ENCODE measurements around the gene SNAPIN. TPM values are rescaled to one million over a fixed set of nuclear protein-coding genes. Genes with fewer than 3 reads are reported as not detected.

The SNAPIN gene
- total and polyA plus RNA-seq, 4 donors: 26.3 to 38.1 (median 33.6) TPM

DNA sequence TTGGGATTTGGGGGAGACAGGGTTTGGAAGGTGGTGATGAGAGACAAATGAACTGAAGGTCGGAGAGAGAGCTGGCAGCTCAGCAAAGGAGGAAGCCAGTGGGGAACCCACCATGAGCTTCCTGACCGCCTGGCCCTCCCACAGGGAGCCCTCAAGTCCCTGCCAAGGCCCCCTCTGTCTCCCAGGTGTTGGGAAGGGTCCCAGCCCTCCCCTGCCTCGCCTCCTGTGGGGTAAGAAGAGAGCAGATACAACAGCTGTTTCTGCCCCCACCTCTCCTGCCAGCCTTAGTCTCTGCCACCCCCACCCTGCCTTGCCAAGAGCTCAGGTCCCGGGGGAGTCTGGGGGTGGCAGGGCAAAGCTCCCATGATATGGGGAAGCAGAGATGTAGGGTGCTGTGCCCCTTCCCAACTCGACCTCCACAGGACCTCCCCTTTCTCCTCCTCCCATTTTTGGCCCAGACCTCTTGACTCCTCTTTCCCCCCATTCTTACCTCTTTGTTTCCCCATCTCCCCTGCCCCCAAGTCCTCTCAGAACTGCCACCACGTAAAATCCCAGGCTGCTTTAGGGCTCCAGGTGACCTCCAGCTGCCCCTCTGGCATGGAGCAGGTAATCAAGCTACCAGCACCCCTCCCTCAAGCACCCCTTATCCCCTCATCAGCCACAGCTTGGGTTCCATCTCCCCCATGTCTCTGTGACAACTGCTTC lies 29.7 kb upstream of the SNAPIN start:
- Histone ChIP-seq H3K9ac (ENCODE audit: insufficient read depth in 1 of 2, low read length in 2 of 2) (no peak overlapping the region), H3K27me3 (ENCODE audit: control insufficient read depth in 3 of 3, insufficient read depth in 3 of 3, low read length in 2 of 3) (no peaks in the 10 kb centered on the region), H3K36me3 (ENCODE audit: control insufficient read depth in 4 of 4, insufficient read depth in 4 of 4, low read length in 4 of 4) (peaks cover 0 to 4% (median 1%) of the 10 kb centered on the region in 4 donors), H3K4me3 (no peak overlapping the region), H3K9me3 (ENCODE audit: control insufficient read depth in 4 of 4, insufficient read depth in 3 of 4, low read length in 3 of 4) (no peaks in the 10 kb centered on the region), H3K27ac (ENCODE audit: low read depth in 1 of 2, low read length in 1 of 2) (peak overlapping the region in 1 of 2 donors; percentile 21), H3K4me1 (ENCODE audit: control insufficient read depth in 5 of 5, insufficient read depth in 5 of 5, low read length in 5 of 5) (peaks cover 9 to 33% (median 21%) of the 10 kb centered on the region in 5 donors)
- DNase-seq: no peak
- TF ChIP-seq, protein P1, sequence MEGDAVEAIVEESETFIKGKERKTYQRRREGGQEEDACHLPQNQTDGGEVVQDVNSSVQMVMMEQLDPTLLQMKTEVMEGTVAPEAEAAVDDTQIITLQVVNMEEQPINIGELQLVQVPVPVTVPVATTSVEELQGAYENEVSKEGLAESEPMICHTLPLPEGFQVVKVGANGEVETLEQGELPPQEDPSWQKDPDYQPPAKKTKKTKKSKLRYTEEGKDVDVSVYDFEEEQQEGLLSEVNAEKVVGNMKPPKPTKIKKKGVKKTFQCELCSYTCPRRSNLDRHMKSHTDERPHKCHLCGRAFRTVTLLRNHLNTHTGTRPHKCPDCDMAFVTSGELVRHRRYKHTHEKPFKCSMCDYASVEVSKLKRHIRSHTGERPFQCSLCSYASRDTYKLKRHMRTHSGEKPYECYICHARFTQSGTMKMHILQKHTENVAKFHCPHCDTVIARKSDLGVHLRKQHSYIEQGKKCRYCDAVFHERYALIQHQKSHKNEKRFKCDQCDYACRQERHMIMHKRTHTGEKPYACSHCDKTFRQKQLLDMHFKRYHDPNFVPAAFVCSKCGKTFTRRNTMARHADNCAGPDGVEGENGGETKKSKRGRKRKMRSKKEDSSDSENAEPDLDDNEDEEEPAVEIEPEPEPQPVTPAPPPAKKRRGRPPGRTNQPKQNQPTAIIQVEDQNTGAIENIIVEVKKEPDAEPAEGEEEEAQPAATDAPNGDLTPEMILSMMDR (IDR thresholded peaks at IDR 0.05; ENCODE audit: control extremely low read depth, extremely low read depth): no peak
- no peak for ATAC-seq (ENCODE audit: insufficient read depth, low FRiP score)
- 75 to 77% methylated on average over 6 of the region's 6 CpGs for WGBS, 2 donors

DNA sequence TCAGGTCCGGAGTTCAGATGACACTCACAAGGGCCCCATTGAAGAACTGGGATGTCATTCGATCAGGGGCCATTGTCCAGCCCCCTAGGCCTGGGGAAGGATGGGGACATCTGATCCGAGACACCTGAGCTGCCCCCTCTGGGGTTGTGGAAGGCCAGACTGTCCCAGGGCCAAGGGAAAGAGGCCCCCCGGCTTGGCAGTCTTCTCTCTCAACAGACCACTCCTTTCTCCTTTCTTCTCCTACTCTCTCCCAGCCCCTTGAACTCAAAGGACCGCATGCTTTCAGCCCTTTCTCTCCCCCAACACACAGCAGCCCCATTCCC lies 29.2 kb upstream of the SNAPIN start:
- H3K4me3 ChIP-seq: no peak overlapping the region
- H3K27me3 ChIP-seq (ENCODE audit: control insufficient read depth in 3 of 3, insufficient read depth in 3 of 3, low read length in 2 of 3): no peaks in the 10 kb centered on the region
- ATAC-seq (ENCODE audit: insufficient read depth, low FRiP score) (no peak), DNase-seq (no peak)
- H3K9me3 ChIP-seq (ENCODE audit: control insufficient read depth in 4 of 4, insufficient read depth in 3 of 4, low read length in 3 of 4): no peaks in the 10 kb centered on the region
- TF ChIP-seq, protein P1 (IDR thresholded peaks at IDR 0.05; ENCODE audit: control extremely low read depth, extremely low read depth): no peak
- peaks cover 9 to 33% (median 21%) of the 10 kb centered on the region in 5 donors for H3K4me1 ChIP-seq (ENCODE audit: control insufficient read depth in 5 of 5, insufficient read depth in 5 of 5, low read length in 5 of 5)
- peaks cover 0 to 4% (median 1%) of the 10 kb centered on the region in 4 donors for H3K36me3 ChIP-seq (ENCODE audit: control insufficient read depth in 4 of 4, insufficient read depth in 4 of 4, low read length in 4 of 4)
- WGBS, 2 donors: 86 to 99% methylated on average over 4 to 5 of the region's 5 CpGs
- no peak overlapping the region for H3K9ac ChIP-seq (ENCODE audit: insufficient read depth in 1 of 2, low read length in 2 of 2)
- peak overlapping the region; percentile 21 for H3K27ac ChIP-seq (ENCODE audit: low read depth in 1 of 2, low read length in 1 of 2)

DNA sequence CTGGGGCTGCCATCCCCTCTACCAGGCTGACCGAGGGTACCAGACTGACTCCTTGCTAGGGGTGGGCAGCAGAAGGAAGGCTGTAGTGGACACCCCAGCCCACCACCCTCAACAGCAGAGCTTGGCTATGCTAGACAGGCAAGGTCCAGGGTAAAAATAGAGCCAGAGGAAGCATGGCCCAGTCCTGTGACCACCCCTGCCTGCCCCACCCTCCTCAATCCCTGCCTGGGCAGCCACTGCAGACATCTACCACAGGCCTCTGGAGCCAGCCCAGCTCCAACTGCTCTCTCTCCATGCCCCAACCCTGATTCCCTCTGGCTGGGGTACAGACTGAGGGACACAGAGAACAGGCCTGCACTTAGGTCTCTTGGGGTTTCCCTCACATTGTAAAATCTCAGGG lies 28.5 kb upstream of the SNAPIN start:
- no peak for ATAC-seq (ENCODE audit: insufficient read depth, low FRiP score)
- Histone ChIP-seq H3K9ac (ENCODE audit: insufficient read depth in 1 of 2, low read length in 2 of 2) (no peak overlapping the region), H3K36me3 (ENCODE audit: control insufficient read depth in 4 of 4, insufficient read depth in 4 of 4, low read length in 4 of 4) (peaks cover 0 to 3% (median 1%) of the 10 kb centered on the region in 4 donors), H3K9me3 (ENCODE audit: control insufficient read depth in 4 of 4, insufficient read depth in 3 of 4, low read length in 3 of 4) (no peaks in the 10 kb centered on the region), H3K27ac (ENCODE audit: low read depth in 1 of 2, low read length in 1 of 2) (peak overlapping the region; percentile 46 to 48), H3K4me1 (ENCODE audit: control insufficient read depth in 5 of 5, insufficient read depth in 5 of 5, low read length in 5 of 5) (peaks cover 9 to 34% (median 21%) of the 10 kb centered on the region in 5 donors), H3K4me3 (no peak overlapping the region), H3K27me3 (ENCODE audit: control insufficient read depth in 3 of 3, insufficient read depth in 3 of 3, low read length in 2 of 3) (no peaks in the 10 kb centered on the region)
- no peak for DNase-seq
- WGBS, 2 donors: 94 to 100% methylated on average over 1 of the region's 1 CpG
- TF ChIP-seq, protein P1 (IDR thresholded peaks at IDR 0.05; ENCODE audit: control extremely low read depth, extremely low read depth): no peak

All from lung (tissue), 12 donors.